ENCODE measurements around the gene ZNRD2. TPM values are rescaled to one million over a fixed set of nuclear protein-coding genes. Genes with fewer than 3 reads are reported as not detected.

ZNRD2 gene
- total RNA-seq, 5 donors from 2014 or later (not counting 1 experiment from before 2014, with no cell fraction given): 32.5 to 36.9 (median 34.5) TPM

GRCh38 chr11:65549096-65549495 is 21.2 kb upstream of the ZNRD2 start:
- Histone ChIP-seq H3K27me3 (replicated peaks in 1 of 2; ENCODE audit: control insufficient read depth in 2 of 2, extremely low read depth in 1 of 2, insufficient read depth in 2 of 2, low read length in 1 of 2) (no peaks in the 10 kb centered on the region), H3K36me3 (ENCODE audit: control insufficient read depth in 2 of 2, extremely low read depth in 1 of 2, insufficient read depth in 1 of 2, low read length in 1 of 2) (peaks cover 3 to 21% of the 10 kb centered on the region in 2 donors), H3K9me3 (no peaks in the 10 kb centered on the region), H3K27ac (ENCODE audit: low read length) (peak overlapping the region; percentile 2), H3K4me1 (ENCODE audit: control insufficient read depth in 1 of 2, extremely low read depth in 1 of 2, insufficient read depth in 2 of 2, low read length in 2 of 2) (peaks cover 19 to 71% of the 10 kb centered on the region in 2 experiments), H3K4me3 (ENCODE audit: control insufficient read depth in 1 of 2, extremely low read depth in 1 of 2, low read length in 1 of 2) (no peak overlapping the region)
- peaks cover 16% of the 10 kb centered on the region for H3K36me3 Mint-ChIP-seq
- H3K27ac Mint-ChIP-seq: peak overlapping the region; percentile 22 to 84
- no peak for ATAC-seq (replicated peaks in 1 of 4)
- peaks cover 57 to 76% (median 64%) of the 10 kb centered on the region in 3 donors for H3K4me1 Mint-ChIP-seq
- no CpG with 5 or more reads among the region's 3 CpGs for WGBS (ENCODE audit: insufficient coverage)
- no peaks in the 10 kb centered on the region for H3K9me3 Mint-ChIP-seq
- POLR2A ChIA-PET: interaction anchor here in 1 of 2 donors (0.6 to 0.8 kb wide), 2 partner anchors 46 to 61 kb away, joined by 3 to 12 read pairs; no protein-coding TSS in a partner anchor
- H3K4me3 Mint-ChIP-seq: peak overlapping the region in 1 of 3 donors; percentile 79
- no peaks in the 10 kb centered on the region for H3K27me3 Mint-ChIP-seq
- CTCF ChIA-PET: interaction anchor here in 1 of 2 donors (0.7 kb wide), 1 partner anchor 18 kb away, joined by 5 read pairs; no protein-coding TSS in a partner anchor
- no peak for DNase-seq

DNA sequence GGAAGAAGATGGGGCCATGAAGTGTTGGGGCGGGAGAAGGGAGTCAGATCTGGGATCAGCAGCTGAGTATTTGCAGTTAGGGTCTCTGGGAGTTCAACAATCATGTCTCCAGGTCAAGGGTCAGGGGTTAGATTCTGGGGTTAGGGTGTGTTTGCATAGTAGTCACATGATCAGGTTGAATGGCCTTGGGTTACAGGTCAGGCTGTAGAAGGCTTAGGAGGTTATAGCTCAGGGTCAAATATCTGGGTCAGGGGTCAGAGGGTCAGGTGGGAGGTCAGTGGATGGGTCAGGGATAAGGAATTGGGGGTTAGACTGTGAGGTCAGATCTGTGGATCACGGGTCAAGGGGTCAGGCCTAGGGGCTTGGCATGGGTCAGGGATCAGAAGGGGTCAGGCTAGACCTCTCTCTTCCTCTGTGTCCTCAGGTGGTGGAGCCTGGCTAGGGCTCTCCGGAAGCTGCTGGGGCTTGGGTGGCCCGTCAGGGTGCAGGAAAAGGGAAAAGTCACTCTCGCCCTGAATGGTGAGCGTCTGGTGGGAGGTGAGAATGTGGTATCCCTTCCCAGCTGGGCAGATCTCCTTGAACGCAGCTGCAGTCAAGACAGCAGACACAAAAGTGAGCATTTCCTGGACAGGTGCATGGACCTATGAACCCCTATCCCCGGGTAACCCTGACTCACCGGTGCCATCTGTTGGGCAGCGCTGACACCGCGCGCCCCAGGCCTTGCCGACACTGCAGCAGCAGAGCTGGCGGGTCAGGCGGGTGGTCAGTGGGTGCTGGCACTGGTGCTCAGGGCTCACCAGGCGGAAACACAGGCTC is 18.5 kb upstream of the ZNRD2 start:
- CTCF ChIA-PET: interaction anchor here (0.5 to 0.8 kb wide), 2 partner anchors 11 to 12 kb away, joined by 3 read pairs; no protein-coding TSS in a partner anchor
- Mint-ChIP-seq H3K27me3 (no peaks in the 10 kb centered on the region), H3K4me1 (peaks cover 68 to 79% (median 73%) of the 10 kb centered on the region in 3 donors), H3K9me3 (no peaks in the 10 kb centered on the region), H3K27ac (peak overlapping the region; percentile 70 to 71), H3K36me3 (peaks cover 16% of the 10 kb centered on the region), H3K4me3 (peak overlapping the region; percentile 10 to 91 (median 32))
- Histone ChIP-seq H3K4me1 (ENCODE audit: control insufficient read depth in 1 of 2, extremely low read depth in 1 of 2, insufficient read depth in 2 of 2, low read length in 2 of 2) (peaks cover 31 to 86% of the 10 kb centered on the region in 2 experiments), H3K27me3 (replicated peaks in 1 of 2; ENCODE audit: control insufficient read depth in 2 of 2, extremely low read depth in 1 of 2, insufficient read depth in 2 of 2, low read length in 1 of 2) (no peaks in the 10 kb centered on the region), H3K4me3 (ENCODE audit: control insufficient read depth in 1 of 2, extremely low read depth in 1 of 2, low read length in 1 of 2) (no peak overlapping the region), H3K36me3 (ENCODE audit: control insufficient read depth in 2 of 2, extremely low read depth in 1 of 2, insufficient read depth in 1 of 2, low read length in 1 of 2) (peaks cover 3 to 21% of the 10 kb centered on the region in 2 donors), H3K9me3 (no peaks in the 10 kb centered on the region), H3K27ac (ENCODE audit: low read length) (peak overlapping the region; percentile 4)
- WGBS (ENCODE audit: insufficient coverage): 46% methylated on average over 16 of the region's 17 CpGs
- DNase-seq (peak in 24 of 35 experiments; percentile 27 to 77 (median 53)), ATAC-seq (replicated peaks in 1 of 4) (peak; percentile 29 to 57 (median 44))
- POLR2A ChIA-PET: interaction anchor here in 1 of 2 donors (1.1 kb wide), 2 partner anchors 14 to 20 kb away, joined by 3 to 4 read pairs; no protein-coding TSS in a partner anchor

DNA sequence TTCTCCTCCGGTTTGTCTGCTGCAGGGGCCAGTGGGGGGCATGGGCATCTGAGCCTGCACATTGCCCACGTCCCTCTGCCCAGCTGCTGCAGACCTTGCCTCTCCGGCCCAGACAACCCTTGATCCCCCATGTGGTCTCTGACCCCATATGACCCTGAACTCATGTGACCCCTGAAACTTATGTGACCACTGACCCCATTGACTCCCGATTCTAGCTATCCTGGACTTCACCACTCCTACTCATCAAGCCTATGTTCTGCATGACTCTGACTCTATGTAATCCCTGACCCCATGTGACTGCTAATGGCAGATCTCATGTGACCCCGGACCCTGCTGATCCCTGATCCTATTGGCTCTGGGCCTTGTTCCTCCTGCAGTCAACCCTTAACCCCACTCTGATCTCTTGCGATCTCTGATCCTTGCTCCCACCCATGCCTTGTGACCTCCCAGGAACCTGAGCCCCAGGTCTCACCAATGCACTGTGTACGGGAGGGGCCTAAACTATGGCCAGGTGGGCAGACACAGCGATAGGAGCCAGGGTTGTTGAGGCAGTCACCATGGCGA is 17.8 kb upstream of the ZNRD2 start:
- peak overlapping the region; percentile 47 for H3K27ac ChIP-seq (ENCODE audit: low read length)
- WGBS (ENCODE audit: insufficient coverage): 63% methylated on average over 8 of the region's 9 CpGs
- Mint-ChIP-seq H3K27ac (peak overlapping the region; percentile 70 to 71), H3K27me3 (no peaks in the 10 kb centered on the region), H3K4me1 (peaks cover 73 to 81% (median 75%) of the 10 kb centered on the region in 3 donors), H3K36me3 (peaks cover 16% of the 10 kb centered on the region), H3K9me3 (no peaks in the 10 kb centered on the region), H3K4me3 (peak overlapping the region; percentile 10 to 91 (median 32))
- ChIA-PET POLR2A (interaction anchor here in 1 of 2 donors (1.1 kb wide), 2 partner anchors 13 to 19 kb away, joined by 3 to 4 read pairs; no protein-coding TSS in a partner anchor), CTCF (interaction anchor here (0.5 to 0.9 kb wide), 3 partner anchors 11 to 13 kb away, joined by 3 to 5 read pairs (median 3); no protein-coding TSS in a partner anchor)
- DNase-seq: no peak
- H3K9me3 ChIP-seq: no peaks in the 10 kb centered on the region
- H3K4me1 ChIP-seq (ENCODE audit: control insufficient read depth in 1 of 2, extremely low read depth in 1 of 2, insufficient read depth in 2 of 2, low read length in 2 of 2): peaks cover 34 to 86% of the 10 kb centered on the region in 2 experiments
- no peak overlapping the region for H3K4me3 ChIP-seq (ENCODE audit: control insufficient read depth in 1 of 2, extremely low read depth in 1 of 2, low read length in 1 of 2)
- no peaks in the 10 kb centered on the region for H3K27me3 ChIP-seq (replicated peaks in 1 of 2; ENCODE audit: control insufficient read depth in 2 of 2, extremely low read depth in 1 of 2, insufficient read depth in 2 of 2, low read length in 1 of 2)
- peak in 1 of 4 experiments; percentile 0 for ATAC-seq (replicated peaks in 1 of 4)
- H3K36me3 ChIP-seq (ENCODE audit: control insufficient read depth in 2 of 2, extremely low read depth in 1 of 2, insufficient read depth in 1 of 2, low read length in 1 of 2): peaks cover 3 to 21% of the 10 kb centered on the region in 2 donors

GRCh38 chr11:65553301-65554001 is 16.8 kb upstream of the ZNRD2 start:
- ATAC-seq (replicated peaks in 1 of 4) (peak; percentile 70 to 85 (median 72)), DNase-seq (peak; percentile 70 to 89 (median 79))
- Mint-ChIP-seq H3K27ac (peak overlapping the region; percentile 52 to 64), H3K4me1 (peaks cover 65 to 73% (median 65%) of the 10 kb centered on the region in 3 donors), H3K36me3 (peaks cover 16% of the 10 kb centered on the region), H3K27me3 (no peaks in the 10 kb centered on the region), H3K4me3 (peak overlapping the region; percentile 36 to 91 (median 55)), H3K9me3 (no peaks in the 10 kb centered on the region)
- Histone ChIP-seq H3K27ac (ENCODE audit: low read length) (peak overlapping the region; percentile 47), H3K27me3 (replicated peaks in 1 of 2; ENCODE audit: control insufficient read depth in 2 of 2, extremely low read depth in 1 of 2, insufficient read depth in 2 of 2, low read length in 1 of 2) (no peaks in the 10 kb centered on the region), H3K4me3 (ENCODE audit: control insufficient read depth in 1 of 2, extremely low read depth in 1 of 2, low read length in 1 of 2) (peak overlapping the region; percentile 23 to 38), H3K36me3 (ENCODE audit: control insufficient read depth in 2 of 2, extremely low read depth in 1 of 2, insufficient read depth in 1 of 2, low read length in 1 of 2) (peaks cover 3 to 21% of the 10 kb centered on the region in 2 donors), H3K9me3 (no peaks in the 10 kb centered on the region), H3K4me1 (ENCODE audit: control insufficient read depth in 1 of 2, extremely low read depth in 1 of 2, insufficient read depth in 2 of 2, low read length in 2 of 2) (peaks cover 27 to 78% of the 10 kb centered on the region in 2 experiments)
- WGBS (ENCODE audit: insufficient coverage): 35% methylated on average over 36 of the region's 37 CpGs
- POLR2A ChIA-PET: interaction anchor here in 1 of 2 donors (0.5 to 0.6 kb wide), 2 partner anchors 13 to 89 kb away, joined by 3 read pairs; no protein-coding TSS in a partner anchor
- CTCF ChIA-PET: interaction anchor here (0.5 to 0.9 kb wide), 6 partner anchors 8 to 759 kb away, joined by 3 to 5 read pairs (median 3); no protein-coding TSS in a partner anchor

DNA sequence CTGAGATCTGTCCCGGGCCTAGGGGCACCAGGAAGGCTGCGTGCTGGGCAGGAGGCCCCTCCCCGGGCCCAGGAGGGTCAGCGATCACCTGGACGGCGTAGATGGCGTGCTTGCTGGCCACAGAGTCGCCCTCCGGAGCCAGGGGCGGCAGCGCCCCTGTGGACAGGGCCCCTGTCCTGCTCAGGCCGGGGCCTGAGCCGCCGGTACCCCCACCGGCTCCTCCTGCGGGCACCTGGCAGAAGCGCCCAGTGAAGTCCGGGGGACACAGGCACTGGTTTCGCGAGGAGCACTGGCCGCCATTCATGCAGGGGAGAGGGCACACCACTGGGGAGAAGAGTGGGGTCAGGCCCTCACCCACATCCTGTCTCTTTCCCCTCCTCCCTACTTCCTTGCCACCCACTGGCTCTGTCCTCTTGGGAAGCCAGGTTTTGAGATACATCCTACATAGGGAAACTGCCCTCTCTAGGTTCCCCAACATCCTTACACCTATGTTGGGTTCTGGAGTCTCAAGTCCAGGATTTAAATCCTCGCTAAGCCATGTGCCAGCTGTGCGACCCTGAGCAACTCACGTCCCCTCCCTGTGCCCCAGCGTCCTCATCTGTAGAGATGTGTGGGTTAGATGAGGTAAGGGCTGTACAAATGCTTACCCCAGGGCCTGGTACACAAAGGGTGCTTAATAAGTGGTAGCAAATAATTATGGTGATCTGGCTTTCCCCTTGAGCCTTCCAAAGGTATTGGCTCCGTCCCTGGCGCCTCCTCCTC is 16.0 kb upstream of the ZNRD2 start:
- H3K4me1 Mint-ChIP-seq: peaks cover 60 to 69% (median 62%) of the 10 kb centered on the region in 3 donors
- no peaks in the 10 kb centered on the region for H3K9me3 Mint-ChIP-seq
- 76% methylated on average over 13 of the region's 27 CpGs for WGBS (ENCODE audit: insufficient coverage)
- H3K4me3 Mint-ChIP-seq: peak overlapping the region; percentile 39 to 91 (median 65)
- ChIA-PET CTCF (interaction anchor here in 1 of 2 donors (1.0 kb wide), 1 partner anchor 13 kb away, joined by 3 read pairs; no protein-coding TSS in a partner anchor), POLR2A (interaction anchor here in 1 of 2 donors (0.5 to 0.6 kb wide), 2 partner anchors 12 to 89 kb away, joined by 3 read pairs; no protein-coding TSS in a partner anchor)
- no peaks in the 10 kb centered on the region for H3K27me3 ChIP-seq (replicated peaks in 1 of 2; ENCODE audit: control insufficient read depth in 2 of 2, extremely low read depth in 1 of 2, insufficient read depth in 2 of 2, low read length in 1 of 2)
- no peaks in the 10 kb centered on the region for H3K27me3 Mint-ChIP-seq
- H3K9me3 ChIP-seq: no peaks in the 10 kb centered on the region
- ATAC-seq (replicated peaks in 1 of 4): peak in 1 of 4 experiments; percentile 12
- H3K27ac Mint-ChIP-seq: peak overlapping the region; percentile 93 to 95
- H3K36me3 Mint-ChIP-seq: peaks cover 12% of the 10 kb centered on the region
- H3K36me3 ChIP-seq (ENCODE audit: control insufficient read depth in 2 of 2, extremely low read depth in 1 of 2, insufficient read depth in 1 of 2, low read length in 1 of 2): peaks cover 3 to 16% of the 10 kb centered on the region in 2 donors
- peak overlapping the region; percentile 15 to 38 for H3K4me3 ChIP-seq (ENCODE audit: control insufficient read depth in 1 of 2, extremely low read depth in 1 of 2, low read length in 1 of 2)
- H3K4me1 ChIP-seq (ENCODE audit: control insufficient read depth in 1 of 2, extremely low read depth in 1 of 2, insufficient read depth in 2 of 2, low read length in 2 of 2): peaks cover 30 to 78% of the 10 kb centered on the region in 2 experiments
- peak in 2 of 35 experiments; percentile 14 to 34 for DNase-seq
- H3K27ac ChIP-seq (ENCODE audit: low read length): peak overlapping the region; percentile 53

Data from T-cell (primary cell).